ENCODE data around the gene USP10. TPM values are rescaled to one million over a fixed set of nuclear protein-coding genes. Genes with fewer than 3 reads are reported as not detected.

Gene USP10
- total RNA-seq, 4 donors from 2014 or later = 49.1 to 70.2 (median 60.0) TPM

GRCh38 chr16:84751241-84751640, 51.4 kb downstream of the USP10 start:
- Histone ChIP-seq H3K36me3 (no peaks in the 10 kb centered on the region), H3K27me3 (no peaks in the 10 kb centered on the region), H3K4me1 (peaks cover 0 to 80% (median 21%) of the 10 kb centered on the region in 3 donors), H3K27ac (peak overlapping the region in 3 of 4 donors; percentile 31 to 82 (median 77)), H3K4me3 (no peak overlapping the region), H3K9me3 (no peaks in the 10 kb centered on the region)
- no peak for TF ChIP-seq CTCF (IDR thresholded peaks at IDR 0.05)
- no peak for TF ChIP-seq POLR2AphosphoS5 (IDR thresholded peaks at IDR 0.05)
- no peak for TF ChIP-seq EP300 (IDR thresholded peaks at IDR 0.05)
- TF ChIP-seq POLR2A (IDR thresholded peaks at IDR 0.05) = no peak
- no peak for ATAC-seq
- 69 to 96% methylated on average over 5 to 6 of the region's 6 CpGs for WGBS, 2 donors (ENCODE audit: low coverage in 1 of 2)

- ATAC-seq = no peak
- Histone ChIP-seq H3K9me3 (no peaks in the 10 kb centered on the region), H3K27ac (peak overlapping the region; percentile 9 to 82 (median 54)), H3K27me3 (no peaks in the 10 kb centered on the region), H3K4me3 (no peak overlapping the region), H3K36me3 (no peaks in the 10 kb centered on the region), H3K4me1 (peaks cover 0 to 83% (median 21%) of the 10 kb centered on the region in 3 donors)
- no peak for TF ChIP-seq EP300 (IDR thresholded peaks at IDR 0.05)
- no peak for TF ChIP-seq POLR2A (IDR thresholded peaks at IDR 0.05)
These were observed 52.1 kb downstream of the USP10 start for GRCh38 chr16:84751947-84752346.

- 79 to 89% methylated on average over 4 to 8 of the region's 8 CpGs for WGBS, 2 donors (ENCODE audit: low coverage in 1 of 2)
These were observed 52.8 kb downstream of the USP10 start for GRCh38 chr16:84752600-84752999.

GRCh38 chr16:84753412-84754326, 53.9 kb downstream of the USP10 start:
- H3K9me3 ChIP-seq = no peaks in the 10 kb centered on the region
- H3K4me3 ChIP-seq = no peak overlapping the region
- H3K27ac ChIP-seq = peak overlapping the region in 3 of 4 donors; percentile 1 to 44 (median 41)
- WGBS, 2 donors (ENCODE audit: low coverage in 1 of 2) = 69 to 72% methylated on average over 8 to 9 of the region's 14 CpGs
- TF ChIP-seq EP300 (IDR thresholded peaks at IDR 0.05) (no peak), POLR2AphosphoS5 (IDR thresholded peaks at IDR 0.05) (no peak), POLR2A (IDR thresholded peaks at IDR 0.05) (no peak)
- no peak for ATAC-seq
- peaks cover 0 to 90% (median 24%) of the 10 kb centered on the region in 3 donors for H3K4me1 ChIP-seq
- H3K27me3 ChIP-seq = no peaks in the 10 kb centered on the region
- H3K36me3 ChIP-seq = no peaks in the 10 kb centered on the region

More at GRCh38 chr16:84752600-84752999, 52.8 kb downstream of the USP10 start:
- H3K27ac ChIP-seq = peak overlapping the region in 1 of 4 donors; percentile 77
- ATAC-seq = no peak
- no peaks in the 10 kb centered on the region for H3K36me3 ChIP-seq
- H3K4me3 ChIP-seq = no peak overlapping the region
- peaks cover 0 to 85% (median 21%) of the 10 kb centered on the region in 3 donors for H3K4me1 ChIP-seq
- no peaks in the 10 kb centered on the region for H3K27me3 ChIP-seq
- no peak for TF ChIP-seq EP300 (IDR thresholded peaks at IDR 0.05)
- no peak for TF ChIP-seq POLR2A (IDR thresholded peaks at IDR 0.05)
- TF ChIP-seq POLR2AphosphoS5 (IDR thresholded peaks at IDR 0.05) = no peak
- no peak for TF ChIP-seq CTCF (IDR thresholded peaks at IDR 0.05)
- no peaks in the 10 kb centered on the region for H3K9me3 ChIP-seq

GRCh38 chr16:84754353-84754856, 54.6 kb downstream of the USP10 start:
- Histone ChIP-seq H3K27ac (peak overlapping the region in 2 of 4 donors; percentile 44 to 60), H3K4me1 (peaks cover 0 to 90% (median 27%) of the 10 kb centered on the region in 3 donors), H3K9me3 (no peaks in the 10 kb centered on the region), H3K4me3 (no peak overlapping the region), H3K36me3 (no peaks in the 10 kb centered on the region), H3K27me3 (no peaks in the 10 kb centered on the region)
- WGBS, 2 donors (ENCODE audit: low coverage in 1 of 2) = 2 to 5% methylated on average over 8 to 12 of the region's 12 CpGs
- peak; percentile 71 for ATAC-seq
- TF ChIP-seq CTCF (IDR thresholded peaks at IDR 0.05) (peak; percentile 86 to 95 (median 91)), POLR2AphosphoS5 (IDR thresholded peaks at IDR 0.05) (no peak), POLR2A (IDR thresholded peaks at IDR 0.05) (no peak), EP300 (IDR thresholded peaks at IDR 0.05) (no peak)
